DOHH2 (cell line): ENCODE measurements around the gene MYO7B.

ENCODE experiments used
- H3F3A ChIP-seq: fragments of 200-600 bp; sonication (generic), shearing (Covaris generic); 2 replicates; pipeline ENCODE4 v1.6.0; 2016; ENCODE audit warnings: antibody characterized with exemption, mild to moderate bottlenecking; ENCODE audit not compliant: control insufficient read depth, insufficient read depth
- H3K27ac ChIP-seq: fragments of 200-600 bp; sonication (generic); 2 replicates; pipeline ENCODE4 v1.5.1; 2014; ENCODE audit warnings: low read depth, mild to moderate bottlenecking, low read length, moderate library complexity
- H3K27me3 ChIP-seq: fragments of 200-600 bp; sonication (generic); 2 replicates; pipeline ENCODE4 v1.6.1; 2014; ENCODE audit warnings: mild to moderate bottlenecking, low read length, mixed read lengths; ENCODE audit not compliant: control insufficient read depth
- H3K36me3 ChIP-seq: fragments of 200-600 bp; sonication (generic); 2 replicates; pipeline ENCODE4 v1.6.1; 2014; ENCODE audit warnings: mild to moderate bottlenecking, low read length, moderate library complexity, mixed read lengths; ENCODE audit not compliant: control insufficient read depth
- H3K4me1 ChIP-seq: fragments of 200-600 bp; sonication (generic); 2 replicates; pipeline ENCODE4 v1.6.1; 2014; ENCODE audit warnings: mild to moderate bottlenecking, low read length, mixed read lengths; ENCODE audit not compliant: control insufficient read depth
- H3K4me2 ChIP-seq: fragments of 200-600 bp; sonication (generic); 2 replicates; pipeline ENCODE4 v1.6.0; 2014; ENCODE audit warnings: mild to moderate bottlenecking, low read length, moderate library complexity
- H3K4me3 ChIP-seq: fragments of 200-600 bp; sonication (generic); 2 replicates; pipeline ENCODE4 v1.5.1; 2014; ENCODE audit warnings: mild to moderate bottlenecking, low read length, mixed read lengths
- H3K79me2 ChIP-seq: fragments of 200-600 bp; sonication (generic); 2 replicates; pipeline ENCODE4 v1.6.1; 2014; ENCODE audit warnings: mild to moderate bottlenecking, low read length, mixed read lengths; ENCODE audit not compliant: control insufficient read depth
- H3K9me2 ChIP-seq: fragments of 200-600 bp; sonication (generic); replicated peaks from 2 replicates; pipeline ENCODE4 v1.6.1; 2014; ENCODE audit warnings: mild to moderate bottlenecking, low read length, mixed read lengths; ENCODE audit not compliant: control insufficient read depth
- H3K9me3 ChIP-seq: fragments of 200-600 bp; sonication (generic); 2 replicates; pipeline ENCODE4 v1.6.1; 2014; ENCODE audit warnings: antibody characterized with exemption, low read length, mixed read lengths; ENCODE audit not compliant: control insufficient read depth, insufficient read depth
- H4K20me1 ChIP-seq: fragments of 200-600 bp; sonication (generic); 2 replicates; pipeline ENCODE4 v1.6.0; 2014; ENCODE audit warnings: low read depth, mild to moderate bottlenecking, antibody characterized with exemption, low read length, moderate library complexity; ENCODE audit not compliant: control insufficient read depth, insufficient read depth
- EZH2phosphoT487 ChIP-seq: fragments of 200-600 bp; sonication (generic); IDR thresholded peaks from 2 replicates; pipeline ENCODE4 v1.6.1; 2017; ENCODE audit warnings: borderline replicate concordance, mild to moderate bottlenecking, antibody characterized with exemption, low read length, moderate library complexity, mixed read lengths
- TF ChIP-seq, protein P1 (sequence below): fragments of 200-600 bp; sonication (generic); IDR thresholded peaks from one replicate; pipeline ENCODE4 v1.5.1; 2014; ENCODE audit warnings: antibody characterized with exemption, mild to moderate bottlenecking, low read depth, low read length; ENCODE audit not compliant: poor library complexity, severe bottlenecking

The MYO7B gene

DNA sequence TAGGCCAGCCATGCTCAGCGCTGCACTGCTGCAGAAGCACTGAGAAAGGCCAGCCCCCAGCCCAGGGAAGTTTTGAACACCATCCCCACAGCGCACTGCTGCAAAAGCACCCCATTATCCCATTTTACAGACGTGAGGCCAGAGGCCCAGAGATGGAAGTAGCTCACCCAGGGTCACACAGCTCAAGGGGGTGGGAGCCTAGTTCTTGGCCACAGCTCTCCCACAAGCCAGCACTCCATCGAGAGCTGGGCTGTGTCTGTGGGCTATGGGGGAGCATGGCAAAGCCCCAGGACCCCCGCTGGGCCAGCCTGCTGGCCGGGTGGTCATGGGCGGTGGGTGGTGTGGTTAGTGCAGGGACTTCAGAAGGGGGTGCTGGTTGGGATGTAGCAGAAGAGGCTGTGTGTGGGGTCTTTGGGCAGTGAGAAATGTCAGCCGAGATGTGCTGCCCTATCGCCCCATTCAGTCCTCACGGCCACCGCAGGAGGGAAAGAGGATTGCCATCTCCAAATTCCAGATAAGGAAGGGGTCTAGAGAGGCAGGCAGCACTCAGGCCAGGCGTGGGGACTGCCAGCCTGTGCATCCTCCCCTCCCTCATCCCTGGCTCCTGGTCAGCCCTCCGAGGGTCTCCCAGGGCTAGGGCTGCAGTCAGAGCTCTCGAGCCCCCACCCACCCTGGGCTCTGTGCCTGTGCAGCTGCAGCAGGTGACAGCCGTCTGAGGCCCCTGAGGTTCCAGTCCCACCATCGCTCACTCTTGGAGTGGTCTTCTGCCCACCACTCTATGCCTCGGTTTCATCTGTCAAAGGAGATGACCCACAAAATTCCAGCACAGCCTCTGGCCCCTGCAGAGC is 93.5 kb downstream of the MYO7B start:
- Histone ChIP-seq H3K9me3 (no peaks in the 10 kb centered on the region), H3K79me2 (no peaks in the 10 kb centered on the region), H4K20me1 (no peaks in the 10 kb centered on the region)

DNA sequence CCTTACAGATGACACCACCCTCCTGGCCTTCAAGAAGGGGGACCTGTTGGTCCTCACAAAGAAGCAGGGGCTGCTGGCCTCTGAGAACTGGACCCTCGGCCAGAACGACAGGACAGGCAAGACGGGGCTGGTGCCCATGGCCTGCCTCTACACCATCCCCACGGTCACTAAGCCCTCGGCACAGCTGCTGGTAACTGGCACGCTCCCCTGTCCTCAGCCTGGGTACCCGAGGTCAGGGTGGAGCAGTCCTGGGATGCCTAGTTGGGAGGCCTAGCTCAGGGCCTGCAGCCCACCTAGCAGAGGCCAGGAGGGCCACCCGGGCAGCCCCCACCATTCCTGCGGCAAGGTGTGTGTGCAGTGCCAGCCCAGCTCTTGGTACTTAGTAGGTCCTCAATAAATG is 94.2 kb downstream of the MYO7B start:
- Histone ChIP-seq H3K27ac (no peak overlapping the region), H3K9me3 (no peaks in the 10 kb centered on the region), H3K4me2 (no peak overlapping the region), H3K79me2 (no peaks in the 10 kb centered on the region), H3K9me2 (no peaks in the 10 kb centered on the region), H3K36me3 (no peaks in the 10 kb centered on the region), H3K4me1 (peaks cover 64% of the 10 kb centered on the region), H3F3A (no peaks in the 10 kb centered on the region), H4K20me1 (no peaks in the 10 kb centered on the region), H3K4me3 (no peak overlapping the region), H3K27me3 (no peaks in the 10 kb centered on the region)
- TF ChIP-seq, protein P1, sequence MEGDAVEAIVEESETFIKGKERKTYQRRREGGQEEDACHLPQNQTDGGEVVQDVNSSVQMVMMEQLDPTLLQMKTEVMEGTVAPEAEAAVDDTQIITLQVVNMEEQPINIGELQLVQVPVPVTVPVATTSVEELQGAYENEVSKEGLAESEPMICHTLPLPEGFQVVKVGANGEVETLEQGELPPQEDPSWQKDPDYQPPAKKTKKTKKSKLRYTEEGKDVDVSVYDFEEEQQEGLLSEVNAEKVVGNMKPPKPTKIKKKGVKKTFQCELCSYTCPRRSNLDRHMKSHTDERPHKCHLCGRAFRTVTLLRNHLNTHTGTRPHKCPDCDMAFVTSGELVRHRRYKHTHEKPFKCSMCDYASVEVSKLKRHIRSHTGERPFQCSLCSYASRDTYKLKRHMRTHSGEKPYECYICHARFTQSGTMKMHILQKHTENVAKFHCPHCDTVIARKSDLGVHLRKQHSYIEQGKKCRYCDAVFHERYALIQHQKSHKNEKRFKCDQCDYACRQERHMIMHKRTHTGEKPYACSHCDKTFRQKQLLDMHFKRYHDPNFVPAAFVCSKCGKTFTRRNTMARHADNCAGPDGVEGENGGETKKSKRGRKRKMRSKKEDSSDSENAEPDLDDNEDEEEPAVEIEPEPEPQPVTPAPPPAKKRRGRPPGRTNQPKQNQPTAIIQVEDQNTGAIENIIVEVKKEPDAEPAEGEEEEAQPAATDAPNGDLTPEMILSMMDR = no peak
- TF ChIP-seq EZH2phosphoT487 = no peak

More for the DNA sequence above, 93.5 kb downstream of the MYO7B start:
- H3K4me3 ChIP-seq = no peak overlapping the region
- H3K4me1 ChIP-seq = peaks cover 58% of the 10 kb centered on the region
- no peaks in the 10 kb centered on the region for H3K36me3 ChIP-seq
- no peaks in the 10 kb centered on the region for H3K27me3 ChIP-seq
- no peaks in the 10 kb centered on the region for H3K9me2 ChIP-seq
- TF ChIP-seq, protein P1 = no peak
- no peak for TF ChIP-seq EZH2phosphoT487
- no peaks in the 10 kb centered on the region for H3F3A ChIP-seq
- H3K4me2 ChIP-seq = no peak overlapping the region
- no peak overlapping the region for H3K27ac ChIP-seq

DNA sequence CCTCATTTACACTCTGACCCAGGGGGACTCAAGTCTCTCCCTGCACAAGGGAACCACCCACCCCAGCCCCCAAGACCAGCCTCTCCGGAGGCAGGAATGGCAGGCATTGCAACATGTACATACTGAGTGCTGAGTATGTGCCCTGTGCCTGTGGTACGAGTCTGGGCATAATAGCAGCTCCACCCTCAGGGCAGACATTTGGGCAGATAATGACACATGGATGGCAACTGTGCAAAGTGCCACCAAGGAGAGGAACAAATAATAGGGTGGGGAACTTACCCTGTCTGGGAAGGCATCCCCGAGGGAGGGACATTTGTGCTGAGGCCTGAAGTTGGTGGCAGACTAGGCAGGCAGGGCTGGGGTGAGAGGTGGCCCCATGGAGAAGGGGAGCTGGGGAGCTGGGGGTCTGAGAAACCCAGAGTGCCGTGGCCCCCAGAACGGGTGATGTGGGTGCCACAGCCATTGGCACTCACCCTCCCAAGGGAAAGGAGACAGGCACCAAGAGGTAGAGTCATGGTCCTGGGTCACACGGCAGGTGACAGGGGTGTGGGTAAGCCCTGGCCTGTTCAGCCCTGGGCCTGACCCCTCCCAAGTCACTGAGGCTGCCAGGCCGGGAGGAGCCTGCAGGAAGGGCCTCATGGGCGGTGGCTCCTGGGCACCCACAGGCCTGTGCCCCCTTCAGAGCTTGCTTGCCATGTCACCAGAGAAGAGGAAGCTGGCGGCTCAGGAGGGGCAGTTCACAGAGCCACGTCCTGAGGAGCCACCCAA is 94.8 kb downstream of the MYO7B start:
- H3K9me3 ChIP-seq = no peaks in the 10 kb centered on the region
- no peaks in the 10 kb centered on the region for H3K27me3 ChIP-seq
- TF ChIP-seq, protein P1 = no peak
- TF ChIP-seq EZH2phosphoT487 = no peak
- no peaks in the 10 kb centered on the region for H4K20me1 ChIP-seq
- no peak overlapping the region for H3K4me3 ChIP-seq
- no peaks in the 10 kb centered on the region for H3F3A ChIP-seq
- H3K4me2 ChIP-seq = peak overlapping the region; percentile 25; the same call in 1 of the 2 replicates
- peaks cover 66% of the 10 kb centered on the region for H3K4me1 ChIP-seq
- no peaks in the 10 kb centered on the region for H3K9me2 ChIP-seq
- no peak overlapping the region for H3K27ac ChIP-seq
- no peaks in the 10 kb centered on the region for H3K36me3 ChIP-seq
- no peaks in the 10 kb centered on the region for H3K79me2 ChIP-seq
